Gastroesophageal sphincter (tissue), 4 donors: ENCODE measurements around the gene AKAP3. TPM values are rescaled to one million over a fixed set of nuclear protein-coding genes. Genes with fewer than 3 reads are reported as not detected.

ENCODE experiments used
- ATAC-seq: fragments of 150-250 bp; one replicate; pipeline ENCODE4 v1.9.1; 2016; ENCODE audit warnings: mild to moderate bottlenecking, moderate library complexity
- H3K27ac ChIP-seq, 4 donors: fragments of 200-600 bp; sonication (generic) in 3 of 4; 1 replicate in 3 of 4; 2 replicates in 1 of 4; pipeline ENCODE4 v1.5.1; 2016 to 2019
- H3K27me3 ChIP-seq: fragments of 200-600 bp; sonication (generic); one replicate; pipeline ENCODE4 v1.5.1; 2019
- H3K36me3 ChIP-seq, 2 donors: fragments of 200-600 bp; sonication (generic); one replicate each; pipeline ENCODE4 v1.5.1; 2019; ENCODE audit warnings: control low read depth in 1 of 2
- H3K4me1 ChIP-seq, 3 donors: fragments of 200-600 bp; sonication (generic); 1 replicate in 2 of 3; 2 replicates in 1 of 3; pipeline ENCODE4 v1.5.1; 2016 to 2019; ENCODE audit warnings: control low read depth in 2 of 3
- H3K4me3 ChIP-seq, 2 donors: fragments of 200-600 bp; sonication (generic); one replicate each; pipeline ENCODE4 v1.5.1; 2019; ENCODE audit warnings: mild to moderate bottlenecking in 1 of 2, moderate library complexity in 1 of 2
- H3K9me3 ChIP-seq, 3 donors: fragments of 200-600 bp; sonication (generic); one replicate each; pipeline ENCODE4 v1.5.1; 2017 to 2019; ENCODE audit warnings: control low read depth in 2 of 3
- CTCF ChIP-seq, 4 experiments: fragments of 200-600 bp in 2 of 4; fragments of 450-650 bp in 2 of 4; sonication (generic) in 1 of 4; IDR thresholded peaks; one replicate each; pipeline ENCODE4 v1.5.1; 2017 to 2019; ENCODE audit warnings: antibody characterized with exemption in 4 of 4, mild to moderate bottlenecking in 2 of 4, moderate library complexity in 2 of 4
- EP300 ChIP-seq: sonication (generic); formaldehyde crosslinking; IDR thresholded peaks from one replicate; pipeline ENCODE4 v1.6.1; 2017; ENCODE audit warnings: antibody characterized with exemption, mild to moderate bottlenecking
- POLR2A ChIP-seq, 2 donors: fragments of 450-650 bp; IDR thresholded peaks; one replicate each; pipeline ENCODE4 v1.6.1; 2017; ENCODE audit warnings: antibody characterized with exemption in 2 of 2, mild to moderate bottlenecking in 2 of 2, moderate library complexity in 1 of 2
- POLR2AphosphoS5 ChIP-seq: sonication (generic); formaldehyde crosslinking; IDR thresholded peaks from one replicate; pipeline ENCODE4 v1.6.1; 2017; ENCODE audit warnings: antibody characterized with exemption
- WGBS, 2 donors: methylation state at CpG; one replicate each; pipeline ENCODE4 v1.1.5; 2018; ENCODE audit warnings: low coverage in 1 of 2; 5-methylcytosine and 5-hydroxymethylcytosine counted together
- total RNA-seq, 4 donors: library from RNA; depleted of rRNA; stranded (reverse); fragments of >200 nt; gene quantifications; one replicate each; pipeline ENCODE4 v1.1.0, GENCODE V29; 2016

Gene AKAP3
- 1 to 10 TPM in 2 of 4 donors, under 1 TPM in 2; 0.13 to 3.1 (median 1.6) TPM for total RNA-seq

- peak in 1 of 2 donors; percentile 29 for TF ChIP-seq POLR2A (IDR thresholded peaks at IDR 0.05)
- TF ChIP-seq CTCF (IDR thresholded peaks at IDR 0.05) = no peak
- peak; percentile 81 for TF ChIP-seq POLR2AphosphoS5
- no peak for TF ChIP-seq EP300
These were observed at the start of gene AKAP3, which contains the start of gene NDUFA9 for GRCh38 chr12:4648501-4649357. Gene AKAP3, minus strand, starts transcription at chr12:4649051. Its CDS starts 10,855 bp downstream, at chr12:4638196. Gene NDUFA9, plus strand, starts transcription at chr12:4649114. Its CDS starts 13 bp downstream, at chr12:4649127.

GRCh38 chr12:4690760-4691159 is 41.9 kb upstream of the AKAP3 start:
- Histone ChIP-seq H3K27ac (no peak overlapping the region), H3K27me3 (no peaks in the 10 kb centered on the region), H3K4me1 (no peaks in the 10 kb centered on the region), H3K36me3 (peaks cover 0 to 76% of the 10 kb centered on the region in 2 donors), H3K9me3 (no peaks in the 10 kb centered on the region), H3K4me3 (no peak overlapping the region)
- WGBS, 2 donors = 79 to 95% methylated on average over 4 to 5 of the region's 5 CpGs
- ATAC-seq = no peak
- no peak for TF ChIP-seq POLR2AphosphoS5
- no peak for TF ChIP-seq CTCF (IDR thresholded peaks at IDR 0.05)
- no peak for TF ChIP-seq POLR2A (IDR thresholded peaks at IDR 0.05)
- TF ChIP-seq EP300 = no peak

More at GRCh38 chr12:4648501-4649357, at the start of gene AKAP3, which contains the start of gene NDUFA9:
- peak within 1 kb of the TSS; percentile 58 to 100 for H3K4me3 ChIP-seq
- H3K9me3 ChIP-seq = no peaks in the 10 kb centered on the region
- peaks cover 10 to 51% (median 14%) of the 10 kb centered on the region in 3 donors for H3K4me1 ChIP-seq
- WGBS, 2 donors = 0 to 1% methylated on average over 14 to 22 of the region's 39 CpGs
- H3K27me3 ChIP-seq = no peaks in the 10 kb centered on the region
- ATAC-seq = peak; percentile 93
- peak within 1 kb of the TSS; percentile 86 to 92 (median 86) for H3K27ac ChIP-seq
- no peaks in the 10 kb centered on the region for H3K36me3 ChIP-seq

- H3K27me3 ChIP-seq = no peaks in the 10 kb centered on the region
- no peak overlapping the region for H3K27ac ChIP-seq
- TF ChIP-seq CTCF (IDR thresholded peaks at IDR 0.05) (no peak), POLR2A (IDR thresholded peaks at IDR 0.05) (no peak)
- WGBS, 2 donors = 73 to 81% methylated on average over 4 to 8 of the region's 8 CpGs
- no peak for ATAC-seq
- no peaks in the 10 kb centered on the region for H3K4me1 ChIP-seq
- H3K9me3 ChIP-seq = no peaks in the 10 kb centered on the region
- no peak overlapping the region for H3K4me3 ChIP-seq
- H3K36me3 ChIP-seq = peaks cover 0 to 86% of the 10 kb centered on the region in 2 donors
These were observed 36.5 kb upstream of the AKAP3 start for GRCh38 chr12:4685317-4685716.

GRCh38 chr12:4681732-4682131 is 32.9 kb upstream of the AKAP3 start:
- Histone ChIP-seq H3K27ac (no peak overlapping the region), H3K4me1 (no peaks in the 10 kb centered on the region), H3K27me3 (no peaks in the 10 kb centered on the region), H3K9me3 (no peaks in the 10 kb centered on the region), H3K36me3 (peaks cover 0 to 60% of the 10 kb centered on the region in 2 donors), H3K4me3 (no peak overlapping the region)
- 75 to 93% methylated on average over 3 of the region's 3 CpGs for WGBS, 2 donors
- ATAC-seq = no peak
- TF ChIP-seq EP300 (no peak), POLR2A (IDR thresholded peaks at IDR 0.05) (no peak)

- Histone ChIP-seq H3K9me3 (no peaks in the 10 kb centered on the region), H3K27me3 (no peaks in the 10 kb centered on the region), H3K4me1 (no peaks in the 10 kb centered on the region), H3K4me3 (no peak overlapping the region), H3K36me3 (peaks cover 0 to 40% of the 10 kb centered on the region in 2 donors), H3K27ac (no peak overlapping the region)
- no peak for TF ChIP-seq POLR2AphosphoS5
- TF ChIP-seq EP300 = no peak
- no peak for TF ChIP-seq POLR2A (IDR thresholded peaks at IDR 0.05)
- no peak for TF ChIP-seq CTCF (IDR thresholded peaks at IDR 0.05)
- no peak for ATAC-seq
- 71 to 89% methylated on average over 2 of the region's 2 CpGs for WGBS, 2 donors
These were observed 30.9 kb upstream of the AKAP3 start for GRCh38 chr12:4679711-4680110.
